K562 (cell line): ENCODE results near the gene MYCBP2. TPM values are rescaled to one million over a fixed set of nuclear protein-coding genes. Genes with fewer than 3 reads are reported as not detected.
A peak's percentile ranks its signal among the peaks of the same experiment; 100 is the strongest.

Source experiments
- ATAC-seq: fragments of 200-7000 bp; cut with Tn5 transposase; 3 replicates; pipeline ENCODE4 v1.9.1; 2020; ENCODE audit warnings: moderate library complexity
- BruUV-seq: library from RNA; stranded (reverse); fragments of 400-500 nt; replicated peaks from 2 replicates; lab custom pipeline; 2021; lab: Mats Ljungman, UMichigan
- CTCF ChIA-PET: fragments of 300-600 bp; formaldehyde crosslinking; extraction: SDS; loops from one replicate; lab custom pipeline; 2021; ENCODE audit warnings: low intra/inter-chr PET ratio; lab: Yijun Ruan, JAX
- POLR2A ChIA-PET: fragments of 300-600, 350-650 bp; sonication (Branson Sonifier 250); formaldehyde crosslinking; extraction: SDS; loops from one replicate; lab custom pipeline; 2021; ENCODE audit warnings: antibody characterized with exemption, inconsistent platforms; lab: Yijun Ruan, JAX
- DNase-seq, 4 experiments: peaks; one replicate each; pipeline versions ENCODE4 v3.0.0 to v3.0.0-alpha.2; 2011 to 2018; ENCODE audit warnings: low spot score in 3 of 4, mixed read lengths in 3 of 4; ENCODE audit errors: extremely low read depth in 1 of 4
- FAIRE-seq: peaks from 2 replicates; lab custom pipeline; 2011; peaks lifted over from hg19 to GRCh38; lab: Jason Lieb, UNC
- H2AFZ ChIP-seq: 2 replicates; pipeline ENCODE4 v1.6.0; 2011; ENCODE audit warnings: low read depth, low read length, control low read depth, inconsistent platforms
- H3K27ac ChIP-seq: fragments of 200-600 bp; 3 replicates; pipeline ENCODE4 v1.8.0; 2011; ENCODE audit warnings: low read depth, mild to moderate bottlenecking, control low read depth, inconsistent platforms, low read length, moderate library complexity, mixed read lengths; ENCODE audit errors: extremely low read depth
- H3K27me3 ChIP-seq, 2 experiments: fragments of 300-600 bp in 1 of 2; 2 replicates in 1 of 2; 3 replicates in 1 of 2; pipeline versions ENCODE4 v1.6.0 to v1.8.0; 2011; ENCODE audit warnings: inconsistent platforms in 2 of 2, low read length in 2 of 2, mild to moderate bottlenecking in 1 of 2, mixed read lengths in 1 of 2, moderate library complexity in 1 of 2; ENCODE audit not compliant: control insufficient read depth in 2 of 2, insufficient read depth in 2 of 2
- H3K36me3 ChIP-seq: fragments of 300-600 bp; 3 replicates; pipeline ENCODE4 v1.8.0; 2011; ENCODE audit warnings: mild to moderate bottlenecking, low read length, inconsistent platforms; ENCODE audit not compliant: control insufficient read depth, insufficient read depth
- H3K4me1 ChIP-seq, 2 experiments: fragments of 200-600 bp in 1 of 2; replicated peaks in 1 of 2; 2 replicates in 1 of 2; 3 replicates in 1 of 2; pipeline versions ENCODE4 v1.5.1 to v1.8.0; 2011; ENCODE audit warnings: inconsistent platforms in 2 of 2, low read length in 2 of 2, mild to moderate bottlenecking in 1 of 2, mixed read lengths in 1 of 2, moderate library complexity in 1 of 2; ENCODE audit not compliant: control insufficient read depth in 2 of 2, insufficient read depth in 2 of 2
- H3K4me2 ChIP-seq: 2 replicates; pipeline ENCODE4 v1.6.1; 2011; ENCODE audit warnings: low read length, control low read depth, inconsistent platforms, mixed read lengths; ENCODE audit not compliant: insufficient read depth
- H3K4me3 ChIP-seq: fragments of 200-600 bp; sonication (generic), shearing (Covaris generic); 2 replicates; pipeline ENCODE4 v1.5.1; 2016; ENCODE audit warnings: control low read depth, inconsistent platforms
- H3K79me2 ChIP-seq: fragments of 200-600 bp; 3 replicates; pipeline ENCODE4 v1.8.0; 2011; ENCODE audit warnings: low read length, inconsistent platforms; ENCODE audit not compliant: control insufficient read depth, insufficient read depth
- H3K9ac ChIP-seq, 2 experiments: 2 replicates each; pipeline versions ENCODE4 v1.6.0 to v1.6.1; 2011; ENCODE audit warnings: low read depth in 2 of 2, low read length in 2 of 2, control low read depth in 1 of 2, inconsistent platforms in 1 of 2, mild to moderate bottlenecking in 1 of 2, mixed read lengths in 1 of 2; ENCODE audit not compliant: insufficient read depth in 1 of 2
- H3K9me1 ChIP-seq: one replicate; pipeline ENCODE4 v1.6.0; 2011; ENCODE audit warnings: inconsistent platforms, mild to moderate bottlenecking, low read length, moderate library complexity; ENCODE audit not compliant: control insufficient read depth, insufficient read depth
- H3K9me3 ChIP-seq: replicated peaks from 2 replicates; pipeline ENCODE4 v1.5.1; 2011; ENCODE audit warnings: low read depth, low read length, inconsistent platforms; ENCODE audit not compliant: control insufficient read depth, insufficient read depth
- H4K20me1 ChIP-seq: replicated peaks from 2 replicates; pipeline ENCODE4 v1.6.1; 2011; ENCODE audit warnings: low read length, inconsistent platforms, mixed read lengths; ENCODE audit not compliant: control insufficient read depth, insufficient read depth
- JUND ChIP-seq, 2 experiments: IDR thresholded peaks; 2 replicates in 1 of 2; 3 replicates in 1 of 2; pipeline ENCODE4 v1.6.1; 2011; ENCODE audit warnings: borderline replicate concordance in 2 of 2, low read depth in 2 of 2, low read length in 2 of 2, improper control_type of control experiment in 1 of 2, missing biosample characterization in 1 of 2, missing genetic modification characterization in 1 of 2, missing genetic modification reagents in 1 of 2
- MYC ChIP-seq, 2 experiments: fragments of 250-450 bp in 1 of 2; sonication (Bioruptor Pico) in 1 of 2; IDR thresholded peaks; 2 replicates each; pipeline versions ENCODE4 v1.5.1 to v1.6.1; 2012 to 2021; ENCODE audit warnings: low read depth in 2 of 2, borderline replicate concordance in 1 of 2, improper control_type of control experiment in 1 of 2, low read length in 1 of 2, mild to moderate bottlenecking in 1 of 2, moderate library complexity in 1 of 2
- RCOR1 ChIP-seq, 2 experiments: IDR thresholded peaks; 2 replicates each; pipeline ENCODE4 v1.6.1; 2012; ENCODE audit warnings: low read depth in 2 of 2, low read length in 2 of 2, borderline replicate concordance in 1 of 2, improper control_type of control experiment in 1 of 2
- ZNF12 ChIP-seq: sonication (generic); formaldehyde crosslinking; IDR thresholded peaks from 2 replicates; pipeline ENCODE4 v1.4.0; 2020; ENCODE audit warnings: mild to moderate bottlenecking, missing genetic modification reagents
- WGBS: fragments of 100-300 bp; shearing (Covaris generic); methylation state at CpG from one replicate; pipeline ENCODE4 v1.1.6; 2016; ENCODE audit warnings: low coverage, mixed read lengths; ENCODE audit not compliant: insufficient coverage; ENCODE audit errors: missing lambda C conversion rate; 5-methylcytosine and 5-hydroxymethylcytosine counted together
- in situ Hi-C: fragments of 300-500 bp; cut with MboI; formaldehyde crosslinking; loops from 4 replicates; pipeline ENCODE4 v1.15.0; 2018; ENCODE audit warnings: inconsistent platforms, mixed read lengths
- intact Hi-C: fragments of 100-400 bp; cut with micrococcal nuclease; formaldehyde crosslinking; loops from 2 replicates; pipeline ENCODE4 v1.14.2; 2022
- polyA plus RNA-seq, 8 experiments: library from polyadenylated mRNA; depleted of rRNA in 4 of 8; stranded (reverse) in 5 of 8; unstranded in 3 of 8; fragments of >200 nt; fragmentation: Nextera tagmentation in 2 of 8; fragmentation: Illumina TruSeq in 1 of 8; extraction: Ambion mirVana in 2 of 8; extraction: Trizol in 1 of 8; gene quantifications; 2 replicates each; pipeline versions ENCODE4 v1.2.1 to v1.2.3, GENCODE V29; 2011 to 2014; ENCODE audit warnings: inconsistent platforms in 1 of 8, missing spikeins in 1 of 8
- total RNA-seq, 7 experiments: library from RNA; depleted of rRNA in 6 of 7; stranded (reverse); fragments of >200 nt in 6 of 7; fragmentation: Illumina TruSeq in 2 of 7; extraction: Trizol in 2 of 7; gene quantifications; 2 replicates each; pipeline versions ENCODE4 v1.2.1 to v1.2.3, GENCODE V29; 2011 to 2021; ENCODE audit warnings: low replicate concordance in 1 of 7
- TF ChIP-seq, protein P1 (sequence below), 2 experiments: fragments of 450-650 bp in 1 of 2; sonication (generic) in 1 of 2; formaldehyde crosslinking in 1 of 2; IDR thresholded peaks in 1 of 2; conservative IDR thresholded peaks in 1 of 2; 2 replicates each; pipeline versions ENCODE4 v1.6.1 to v1.8.1; 2016 to 2023; ENCODE audit warnings: mild to moderate bottlenecking in 2 of 2, moderate library complexity in 2 of 2, inconsistent platforms in 1 of 2, missing genetic modification reagents in 1 of 2
- TF ChIP-seq, protein P2 (sequence below), 3 experiments: fragments of 200-800 bp in 1 of 3; fragments of 250-450 bp in 1 of 3; fragments of 450-650 bp in 1 of 3; sonication (Bioruptor Pico) in 1 of 3; sonication (Bioruptor generic) in 1 of 3; formaldehyde crosslinking in 1 of 3; IDR thresholded peaks; 2 replicates each; pipeline versions ENCODE4 v1.6.1 to v1.8.0; 2016 to 2022; ENCODE audit warnings: mild to moderate bottlenecking in 2 of 3, missing genetic modification characterization in 2 of 3, missing compliant biosample characterization in 1 of 3, moderate library complexity in 1 of 3

Gene MYCBP2
- total and polyA plus RNA-seq, 9 of the 15 experiments (the other 6 are each of a cell fraction or from before 2014, with no cell fraction given) = 13.2 to 47.2 (median 28.9) TPM

DNA sequence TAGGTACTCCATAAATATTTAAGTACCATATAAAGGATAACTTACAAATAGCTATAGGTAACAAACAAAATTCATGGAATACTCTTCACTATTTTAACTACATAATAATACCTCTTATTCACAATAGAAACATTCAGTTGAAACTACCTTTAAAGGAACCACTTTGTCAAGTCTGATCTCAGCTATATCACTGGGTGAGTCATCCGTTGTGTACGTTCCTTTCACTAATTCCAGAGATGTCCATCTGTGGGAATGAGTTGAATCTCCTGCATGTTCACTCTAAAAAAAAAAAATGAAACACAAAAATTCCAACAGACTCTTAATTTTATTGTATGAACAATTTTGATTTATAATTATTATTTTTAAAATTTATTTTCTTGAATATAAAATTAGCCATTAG is 150.5 kb downstream of the MYCBP2 start:
- H3K9me3 ChIP-seq = no peaks in the 10 kb centered on the region
- in situ Hi-C loops (no loop called here), intact Hi-C loops (no loop called here)
- H3K9ac ChIP-seq = no peak overlapping the region
- ATAC-seq = no peak
- no peak overlapping the region for H2AFZ ChIP-seq
- H3K9me1 ChIP-seq = no peaks in the 10 kb centered on the region
- H3K4me2 ChIP-seq = no peak overlapping the region
- TF ChIP-seq ZNF12 (CRISPR knock-in tag) (no peak), RCOR1 (IDR thresholded peaks at IDR 0.05; ENCODE audit: borderline replicate concordance in 1 of 2, low read depth in 2 of 2, low read length in 2 of 2) (no peak), MYC (IDR thresholded peaks at IDR 0.05; ENCODE audit: low read depth, low read length) (no peak), MYC (CRISPR knock-in tag; IDR thresholded peaks at IDR 0.05; ENCODE audit: borderline replicate concordance, low read depth) (no peak), JUND (IDR thresholded peaks at IDR 0.05; ENCODE audit: borderline replicate concordance, low read depth, low read length) (peak; percentile 46; the same call in 1 of the 2 replicates), JUND (tag; IDR thresholded peaks at IDR 0.05; ENCODE audit: borderline replicate concordance, low read depth, low read length) (peak; percentile 24; the same call in 1 of the 3 replicates)
- TF ChIP-seq, protein P1, sequence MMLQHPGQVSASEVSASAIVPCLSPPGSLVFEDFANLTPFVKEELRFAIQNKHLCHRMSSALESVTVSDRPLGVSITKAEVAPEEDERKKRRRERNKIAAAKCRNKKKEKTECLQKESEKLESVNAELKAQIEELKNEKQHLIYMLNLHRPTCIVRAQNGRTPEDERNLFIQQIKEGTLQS (IDR thresholded peaks at IDR 0.05) = peak; percentile 39; the same call in 1 of the 2 replicates
- TF ChIP-seq, protein P1 (CRISPR knock-in tag; conservative IDR thresholded peaks at IDR 0.05) = no peak
- TF ChIP-seq, protein P2, sequence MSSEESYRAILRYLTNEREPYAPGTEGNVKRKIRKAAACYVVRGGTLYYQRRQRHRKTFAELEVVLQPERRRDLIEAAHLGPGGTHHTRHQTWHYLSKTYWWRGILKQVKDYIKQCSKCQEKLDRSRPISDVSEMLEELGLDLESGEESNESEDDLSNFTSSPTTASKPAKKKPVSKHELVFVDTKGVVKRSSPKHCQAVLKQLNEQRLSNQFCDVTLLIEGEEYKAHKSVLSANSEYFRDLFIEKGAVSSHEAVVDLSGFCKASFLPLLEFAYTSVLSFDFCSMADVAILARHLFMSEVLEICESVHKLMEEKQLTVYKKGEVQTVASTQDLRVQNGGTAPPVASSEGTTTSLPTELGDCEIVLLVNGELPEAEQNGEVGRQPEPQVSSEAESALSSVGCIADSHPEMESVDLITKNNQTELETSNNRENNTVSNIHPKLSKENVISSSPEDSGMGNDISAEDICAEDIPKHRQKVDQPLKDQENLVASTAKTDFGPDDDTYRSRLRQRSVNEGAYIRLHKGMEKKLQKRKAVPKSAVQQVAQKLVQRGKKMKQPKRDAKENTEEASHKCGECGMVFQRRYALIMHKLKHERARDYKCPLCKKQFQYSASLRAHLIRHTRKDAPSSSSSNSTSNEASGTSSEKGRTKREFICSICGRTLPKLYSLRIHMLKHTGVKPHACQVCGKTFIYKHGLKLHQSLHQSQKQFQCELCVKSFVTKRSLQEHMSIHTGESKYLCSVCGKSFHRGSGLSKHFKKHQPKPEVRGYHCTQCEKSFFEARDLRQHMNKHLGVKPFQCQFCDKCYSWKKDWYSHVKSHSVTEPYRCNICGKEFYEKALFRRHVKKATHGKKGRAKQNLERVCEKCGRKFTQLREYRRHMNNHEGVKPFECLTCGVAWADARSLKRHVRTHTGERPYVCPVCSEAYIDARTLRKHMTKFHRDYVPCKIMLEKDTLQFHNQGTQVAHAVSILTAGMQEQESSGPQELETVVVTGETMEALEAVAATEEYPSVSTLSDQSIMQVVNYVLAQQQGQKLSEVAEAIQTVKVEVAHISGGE (CRISPR knock-in tag; IDR thresholded peaks at IDR 0.05) = no peak
- H4K20me1 ChIP-seq = no peaks in the 10 kb centered on the region
- peak in 2 of 4 experiments; percentile 3 to 4 for DNase-seq
- H3K27me3 ChIP-seq = no peaks in the 10 kb centered on the region
- FAIRE-seq = no peak
- H3K27ac ChIP-seq = no peak overlapping the region
- no peaks in the 10 kb centered on the region for H3K79me2 ChIP-seq
- no TSS peak for BruUV-seq
- H3K4me3 ChIP-seq = no peak overlapping the region
- ChIA-PET POLR2A (no interaction called here), CTCF (no interaction called here)
- no peaks in the 10 kb centered on the region for H3K4me1 ChIP-seq
- H3K36me3 ChIP-seq = peaks cover 43% of the 10 kb centered on the region; the same call in 2 of the 3 replicates
- WGBS = 44% methylated on average over 2 of the region's 2 CpGs
